Retinal pigment epithelial cell (primary cell): Measurements from ENCODE around the gene DAAM1.

Experiments
- DNase-seq: peaks from one replicate; pipeline ENCODE4 v3.0.0-alpha.2; 2010; ENCODE audit warnings: low read depth
- H3K4me3 ChIP-seq: 2 replicates; pipeline ENCODE4 v1.5.1; 2011; ENCODE audit warnings: mild to moderate bottlenecking, low read length, control low read depth, moderate library complexity
- TF ChIP-seq, protein P1 (sequence below): conservative IDR thresholded peaks from 2 replicates; pipeline ENCODE4 v1.5.1; 2011; ENCODE audit warnings: low read depth, low read length, control low read depth, inconsistent platforms

Gene DAAM1

DNA sequence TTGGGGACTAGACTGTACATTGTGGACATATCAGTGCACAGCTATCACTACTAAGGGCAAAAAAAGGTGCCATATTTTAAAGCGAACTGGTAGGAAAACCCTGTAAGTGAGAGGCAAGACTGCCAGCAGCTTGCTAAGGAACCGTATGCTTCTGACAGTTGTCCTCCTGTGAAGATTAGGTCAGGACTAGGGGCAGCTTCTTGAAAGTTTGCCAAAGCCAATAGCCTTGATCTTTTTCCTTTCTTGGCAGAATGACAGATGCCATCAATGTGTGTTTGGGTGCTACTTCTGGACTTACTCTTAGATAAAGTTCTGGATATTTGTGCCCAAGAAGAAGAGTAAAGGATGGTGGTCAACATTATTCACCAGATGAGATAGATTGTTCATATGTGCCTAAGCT is 7.4 kb downstream of the DAAM1 start:
- no peak for DNase-seq

GRCh38 chr14:59197695-59198262 is 9.3 kb downstream of the DAAM1 start:
- TF ChIP-seq, protein P1, sequence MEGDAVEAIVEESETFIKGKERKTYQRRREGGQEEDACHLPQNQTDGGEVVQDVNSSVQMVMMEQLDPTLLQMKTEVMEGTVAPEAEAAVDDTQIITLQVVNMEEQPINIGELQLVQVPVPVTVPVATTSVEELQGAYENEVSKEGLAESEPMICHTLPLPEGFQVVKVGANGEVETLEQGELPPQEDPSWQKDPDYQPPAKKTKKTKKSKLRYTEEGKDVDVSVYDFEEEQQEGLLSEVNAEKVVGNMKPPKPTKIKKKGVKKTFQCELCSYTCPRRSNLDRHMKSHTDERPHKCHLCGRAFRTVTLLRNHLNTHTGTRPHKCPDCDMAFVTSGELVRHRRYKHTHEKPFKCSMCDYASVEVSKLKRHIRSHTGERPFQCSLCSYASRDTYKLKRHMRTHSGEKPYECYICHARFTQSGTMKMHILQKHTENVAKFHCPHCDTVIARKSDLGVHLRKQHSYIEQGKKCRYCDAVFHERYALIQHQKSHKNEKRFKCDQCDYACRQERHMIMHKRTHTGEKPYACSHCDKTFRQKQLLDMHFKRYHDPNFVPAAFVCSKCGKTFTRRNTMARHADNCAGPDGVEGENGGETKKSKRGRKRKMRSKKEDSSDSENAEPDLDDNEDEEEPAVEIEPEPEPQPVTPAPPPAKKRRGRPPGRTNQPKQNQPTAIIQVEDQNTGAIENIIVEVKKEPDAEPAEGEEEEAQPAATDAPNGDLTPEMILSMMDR = no peak
- H3K4me3 ChIP-seq = no peak overlapping the region
- no peak for DNase-seq

More for the DNA sequence above, 7.4 kb downstream of the DAAM1 start:
- no peak overlapping the region for H3K4me3 ChIP-seq
- TF ChIP-seq, protein P1 = no peak

DNA sequence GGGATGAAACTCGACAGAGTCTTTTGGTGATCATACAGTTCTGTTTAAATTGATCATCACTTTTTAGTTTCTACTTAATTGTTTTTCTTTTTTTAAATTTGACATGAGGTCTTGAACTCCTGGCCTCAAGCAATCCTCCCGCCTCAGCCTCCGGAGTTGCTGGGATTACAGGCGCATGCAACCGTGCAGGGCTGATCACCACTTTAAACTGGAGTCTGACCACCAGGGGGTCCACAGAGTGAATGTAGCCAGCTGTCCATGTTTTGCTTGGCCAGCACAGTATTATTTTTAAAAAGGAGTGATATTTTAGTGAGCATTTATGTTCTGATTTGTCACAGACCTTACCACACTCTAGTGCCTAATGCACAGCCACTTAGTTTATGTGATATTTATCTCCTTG is 10.7 kb downstream of the DAAM1 start:
- H3K4me3 ChIP-seq = no peak overlapping the region
- TF ChIP-seq, protein P1 = peak; percentile 16

GRCh38 chr14:59199614-59200013 is 11.1 kb downstream of the DAAM1 start:
- TF ChIP-seq, protein P1 = no peak
- DNase-seq = no peak
- no peak overlapping the region for H3K4me3 ChIP-seq

More for the DNA sequence above, 10.7 kb downstream of the DAAM1 start:
- no peak for DNase-seq

- DNase-seq = no peak
- H3K4me3 ChIP-seq = no peak overlapping the region
- TF ChIP-seq, protein P1 = no peak
Observed at GRCh38 chr14:59200195-59200594, 11.7 kb downstream of the DAAM1 start.

GRCh38 chr14:59202031-59202430 is 13.6 kb downstream of the DAAM1 start:
- TF ChIP-seq, protein P1 = no peak
- H3K4me3 ChIP-seq = no peak overlapping the region
- no peak for DNase-seq

- no peak overlapping the region for H3K4me3 ChIP-seq
- DNase-seq = no peak
- TF ChIP-seq, protein P1 = no peak
Observed at GRCh38 chr14:59204305-59204704, 15.8 kb downstream of the DAAM1 start.
